Body of pancreas (tissue), 4 donors: ENCODE results near the gene VASP.

Source experiments
- POLR2A ChIP-seq, 3 donors: fragments of 450-650 bp; IDR thresholded peaks; one replicate each; pipeline ENCODE4 v1.6.1; 2016; ENCODE audit warnings: antibody characterized with exemption in 3 of 3, mild to moderate bottlenecking in 2 of 3
- TF ChIP-seq, protein P1 (sequence below), 7 experiments: fragments of 450-650 bp in 4 of 7; fragments of 200-600 bp in 3 of 7; sonication (generic) in 3 of 7; IDR thresholded peaks; one replicate each; pipeline ENCODE4 v1.5.1; 2016 to 2019; ENCODE audit warnings: antibody characterized with exemption in 7 of 7

- TF ChIP-seq, protein P1, sequence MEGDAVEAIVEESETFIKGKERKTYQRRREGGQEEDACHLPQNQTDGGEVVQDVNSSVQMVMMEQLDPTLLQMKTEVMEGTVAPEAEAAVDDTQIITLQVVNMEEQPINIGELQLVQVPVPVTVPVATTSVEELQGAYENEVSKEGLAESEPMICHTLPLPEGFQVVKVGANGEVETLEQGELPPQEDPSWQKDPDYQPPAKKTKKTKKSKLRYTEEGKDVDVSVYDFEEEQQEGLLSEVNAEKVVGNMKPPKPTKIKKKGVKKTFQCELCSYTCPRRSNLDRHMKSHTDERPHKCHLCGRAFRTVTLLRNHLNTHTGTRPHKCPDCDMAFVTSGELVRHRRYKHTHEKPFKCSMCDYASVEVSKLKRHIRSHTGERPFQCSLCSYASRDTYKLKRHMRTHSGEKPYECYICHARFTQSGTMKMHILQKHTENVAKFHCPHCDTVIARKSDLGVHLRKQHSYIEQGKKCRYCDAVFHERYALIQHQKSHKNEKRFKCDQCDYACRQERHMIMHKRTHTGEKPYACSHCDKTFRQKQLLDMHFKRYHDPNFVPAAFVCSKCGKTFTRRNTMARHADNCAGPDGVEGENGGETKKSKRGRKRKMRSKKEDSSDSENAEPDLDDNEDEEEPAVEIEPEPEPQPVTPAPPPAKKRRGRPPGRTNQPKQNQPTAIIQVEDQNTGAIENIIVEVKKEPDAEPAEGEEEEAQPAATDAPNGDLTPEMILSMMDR (IDR thresholded peaks at IDR 0.05): no peak
- TF ChIP-seq POLR2A (IDR thresholded peaks at IDR 0.05): no peak
Observed at GRCh38 chr19:45470762-45471081, 36.6 kb upstream of the VASP start.
